ENCODE results near the gene TMEM132C.

GRCh38 chr12:128382946-128383345, 116.0 kb downstream of the TMEM132C start:
- TF ChIP-seq TAF1 (IDR thresholded peaks at IDR 0.05; ENCODE audit: borderline replicate concordance, insufficient read depth, low read length): no peak
- TF ChIP-seq POLR2AphosphoS5 (IDR thresholded peaks at IDR 0.05; ENCODE audit: low read depth, low read length): no peak
- TF ChIP-seq FOXP2 (optimal IDR thresholded peaks at IDR 0.05; ENCODE audit: borderline replicate concordance, extremely low read depth, extremely low read length, insufficient read depth): no peak
